Measurements from ENCODE around the gene NETO2. TPM values are rescaled to one million over a fixed set of nuclear protein-coding genes. Genes with fewer than 3 reads are reported as not detected.

NETO2 gene
- total and polyA plus RNA-seq, 2 of the 13 experiments (the other 11 are each of a cell fraction or from before 2014, with no cell fraction given), result 8.2 to 13.5 TPM

DNA sequence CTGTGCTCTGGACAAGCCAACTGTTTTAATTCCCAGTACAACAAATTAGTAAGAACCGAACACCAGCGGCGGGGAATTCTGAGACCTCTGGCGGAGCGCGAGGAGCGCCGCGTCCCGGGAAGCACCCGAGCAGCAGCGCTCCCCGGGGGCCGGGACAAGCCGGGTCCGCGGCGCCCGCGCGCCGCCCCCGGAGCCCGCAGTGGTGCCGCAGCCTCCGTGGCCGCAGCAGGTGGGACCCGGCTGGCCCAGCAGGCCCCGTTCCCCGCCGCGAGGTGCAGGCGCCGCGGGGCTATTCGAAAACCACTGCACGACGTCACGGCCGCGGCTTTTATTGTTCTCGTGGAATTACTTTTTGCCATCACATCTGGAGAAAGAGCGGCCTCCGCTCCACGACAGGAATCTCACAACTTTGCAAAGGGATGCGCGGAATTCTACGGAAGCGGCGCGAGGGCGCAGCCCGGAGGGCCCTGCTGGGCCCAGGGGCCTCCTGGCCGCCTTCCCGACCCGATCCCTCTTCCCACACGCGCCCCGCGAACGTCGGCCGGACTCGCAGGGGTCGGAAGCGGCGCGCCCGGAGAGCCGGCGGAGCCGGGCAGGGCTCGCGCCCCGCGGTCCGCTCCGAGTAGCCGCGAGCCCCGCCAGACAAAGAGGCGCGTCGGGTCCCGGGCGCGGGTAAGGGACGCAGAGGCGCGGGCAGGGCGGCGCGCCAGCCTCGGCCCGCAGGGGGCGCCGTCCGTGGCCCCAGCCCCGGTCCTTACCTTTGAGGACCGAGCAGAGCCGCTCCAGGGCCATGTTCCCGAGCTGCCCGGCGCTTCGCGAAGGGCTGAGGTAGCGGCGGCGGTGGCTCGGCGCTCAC, 696 bp downstream of the NETO2 start (continued):
- TF ChIP-seq ZNF510 (CRISPR knock-in tag; IDR thresholded peaks at IDR 0.05; ENCODE audit: low read depth) (no peak; the same call in 1 of the 2 replicates), XBP1 (CRISPR knock-in tag; IDR thresholded peaks at IDR 0.05) (0 out of 2 replicates have a peak, but pooled peaks have one; percentile 24), RNF2 (conservative IDR thresholded peaks at IDR 0.05; ENCODE audit: low read depth) (peak; percentile 82), CBX2 (IDR thresholded peaks at IDR 0.05; ENCODE audit: low read depth, low read length) (no peak), CBX2 (CRISPR knock-in tag; IDR thresholded peaks at IDR 0.05; ENCODE audit: low read depth) (peak; percentile 91), NBN (conservative IDR thresholded peaks at IDR 0.05) (no peak), ELF4 (CRISPR knock-in tag; IDR thresholded peaks at IDR 0.05; ENCODE audit: borderline replicate concordance) (no peak), ZNF788 (CRISPR knock-in tag; IDR thresholded peaks at IDR 0.05; ENCODE audit: borderline replicate concordance) (no peak), ZNF124 (CRISPR knock-in tag; IDR thresholded peaks at IDR 0.05) (peak; percentile 99), SKI (IDR thresholded peaks at IDR 0.05; ENCODE audit: partially characterized antibody) (peak; percentile 51), ZNF776 (CRISPR knock-in tag; IDR thresholded peaks at IDR 0.05) (no peak; the same call in 1 of the 2 replicates), ZBTB8A (CRISPR knock-in tag; IDR thresholded peaks at IDR 0.05; ENCODE audit: borderline replicate concordance, low read depth) (no peak), ONECUT2 (CRISPR knock-in tag; IDR thresholded peaks at IDR 0.05) (no peak), ESRRA (CRISPR knock-in tag; IDR thresholded peaks at IDR 0.05; ENCODE audit: low read depth) (no peak), ZSCAN20 (CRISPR knock-in tag; IDR thresholded peaks at IDR 0.05; ENCODE audit: borderline replicate concordance) (no peak; the same call in 1 of the 2 replicates), SIX1 (CRISPR knock-in tag; IDR thresholded peaks at IDR 0.05; ENCODE audit: borderline replicate concordance) (no peak)
- TF ChIP-seq, protein P1, sequence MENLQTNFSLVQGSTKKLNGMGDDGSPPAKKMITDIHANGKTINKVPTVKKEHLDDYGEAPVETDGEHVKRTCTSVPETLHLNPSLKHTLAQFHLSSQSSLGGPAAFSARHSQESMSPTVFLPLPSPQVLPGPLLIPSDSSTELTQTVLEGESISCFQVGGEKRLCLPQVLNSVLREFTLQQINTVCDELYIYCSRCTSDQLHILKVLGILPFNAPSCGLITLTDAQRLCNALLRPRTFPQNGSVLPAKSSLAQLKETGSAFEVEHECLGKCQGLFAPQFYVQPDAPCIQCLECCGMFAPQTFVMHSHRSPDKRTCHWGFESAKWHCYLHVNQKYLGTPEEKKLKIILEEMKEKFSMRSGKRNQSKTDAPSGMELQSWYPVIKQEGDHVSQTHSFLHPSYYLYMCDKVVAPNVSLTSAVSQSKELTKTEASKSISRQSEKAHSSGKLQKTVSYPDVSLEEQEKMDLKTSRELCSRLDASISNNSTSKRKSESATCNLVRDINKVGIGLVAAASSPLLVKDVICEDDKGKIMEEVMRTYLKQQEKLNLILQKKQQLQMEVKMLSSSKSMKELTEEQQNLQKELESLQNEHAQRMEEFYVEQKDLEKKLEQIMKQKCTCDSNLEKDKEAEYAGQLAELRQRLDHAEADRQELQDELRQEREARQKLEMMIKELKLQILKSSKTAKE (CRISPR knock-in tag; IDR thresholded peaks at IDR 0.05; ENCODE audit: borderline replicate concordance), result no peak
- TF ChIP-seq, protein P2, sequence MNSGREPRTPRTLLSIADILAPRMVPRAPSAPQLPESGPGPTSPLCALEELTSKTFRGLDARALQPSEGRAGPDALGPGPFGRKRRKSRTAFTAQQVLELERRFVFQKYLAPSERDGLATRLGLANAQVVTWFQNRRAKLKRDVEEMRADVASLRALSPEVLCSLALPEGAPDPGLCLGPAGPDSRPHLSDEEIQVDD (CRISPR knock-in tag; IDR thresholded peaks at IDR 0.05; ENCODE audit: borderline replicate concordance), result no peak; the same call in 1 of the 2 replicates
- TF ChIP-seq, protein P3, sequence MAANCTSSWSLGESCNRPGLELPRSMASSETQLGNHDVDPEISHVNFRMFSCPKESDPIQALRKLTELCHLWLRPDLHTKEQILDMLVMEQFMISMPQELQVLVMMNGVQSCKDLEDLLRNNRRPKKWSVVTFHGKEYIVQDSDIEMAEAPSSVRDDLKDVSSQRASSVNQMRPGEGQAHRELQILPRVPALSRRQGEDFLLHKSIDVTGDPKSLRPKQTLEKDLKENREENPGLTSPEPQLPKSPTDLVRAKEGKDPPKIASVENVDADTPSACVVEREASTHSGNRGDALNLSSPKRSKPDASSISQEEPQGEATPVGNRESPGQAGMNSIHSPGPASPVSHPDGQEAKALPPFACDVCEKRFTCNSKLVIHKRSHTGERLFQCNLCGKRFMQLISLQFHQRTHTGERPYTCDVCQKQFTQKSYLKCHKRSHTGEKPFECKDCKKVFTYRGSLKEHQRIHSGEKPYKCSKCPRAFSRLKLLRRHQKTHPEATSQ (CRISPR knock-in tag; IDR thresholded peaks at IDR 0.05; ENCODE audit: borderline replicate concordance), result no peak; the same call in 1 of the 2 replicates
- TF ChIP-seq, protein P4, sequence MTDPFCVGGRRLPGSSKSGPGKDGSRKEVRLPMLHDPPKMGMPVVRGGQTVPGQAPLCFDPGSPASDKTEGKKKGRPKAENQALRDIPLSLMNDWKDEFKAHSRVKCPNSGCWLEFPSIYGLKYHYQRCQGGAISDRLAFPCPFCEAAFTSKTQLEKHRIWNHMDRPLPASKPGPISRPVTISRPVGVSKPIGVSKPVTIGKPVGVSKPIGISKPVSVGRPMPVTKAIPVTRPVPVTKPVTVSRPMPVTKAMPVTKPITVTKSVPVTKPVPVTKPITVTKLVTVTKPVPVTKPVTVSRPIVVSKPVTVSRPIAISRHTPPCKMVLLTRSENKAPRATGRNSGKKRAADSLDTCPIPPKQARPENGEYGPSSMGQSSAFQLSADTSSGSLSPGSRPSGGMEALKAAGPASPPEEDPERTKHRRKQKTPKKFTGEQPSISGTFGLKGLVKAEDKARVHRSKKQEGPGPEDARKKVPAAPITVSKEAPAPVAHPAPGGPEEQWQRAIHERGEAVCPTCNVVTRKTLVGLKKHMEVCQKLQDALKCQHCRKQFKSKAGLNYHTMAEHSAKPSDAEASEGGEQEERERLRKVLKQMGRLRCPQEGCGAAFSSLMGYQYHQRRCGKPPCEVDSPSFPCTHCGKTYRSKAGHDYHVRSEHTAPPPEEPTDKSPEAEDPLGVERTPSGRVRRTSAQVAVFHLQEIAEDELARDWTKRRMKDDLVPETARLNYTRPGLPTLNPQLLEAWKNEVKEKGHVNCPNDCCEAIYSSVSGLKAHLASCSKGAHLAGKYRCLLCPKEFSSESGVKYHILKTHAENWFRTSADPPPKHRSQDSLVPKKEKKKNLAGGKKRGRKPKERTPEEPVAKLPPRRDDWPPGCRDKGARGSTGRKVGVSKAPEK (CRISPR knock-in tag; IDR thresholded peaks at IDR 0.05; ENCODE audit: borderline replicate concordance), result no peak

Measured in HepG2 (cell line).